Thyroid gland (tissue), 4 donors: ENCODE measurements around the gene PIGL. TPM values are rescaled to one million over a fixed set of nuclear protein-coding genes. Genes with fewer than 3 reads are reported as not detected.

Experiments
- DNase-seq, 2 donors: peaks; one replicate each; pipeline ENCODE4 v3.0.0-alpha.2; 2019
- H3K27ac ChIP-seq, 3 donors: fragments of 200-600 bp; sonication (generic); 1 replicate in 2 of 3; 2 replicates in 1 of 3; pipeline ENCODE4 v1.5.1; 2016 to 2019; ENCODE audit warnings: mild to moderate bottlenecking in 1 of 3, moderate library complexity in 1 of 3
- H3K27me3 ChIP-seq: fragments of 200-600 bp; sonication (generic); one replicate; pipeline ENCODE4 v1.5.1; 2019
- H3K36me3 ChIP-seq, 2 donors: fragments of 200-600 bp; sonication (generic); one replicate each; pipeline ENCODE4 v1.5.1; 2016 to 2019
- H3K4me1 ChIP-seq, 2 donors: fragments of 200-600 bp; sonication (generic); one replicate each; pipeline ENCODE4 v1.5.1; 2017 to 2019
- H3K4me3 ChIP-seq, 3 donors: fragments of 200-600 bp; sonication (generic); replicated peaks in 1 of 3; 1 replicate in 2 of 3; 2 replicates in 1 of 3; pipeline ENCODE4 v1.5.1; 2016; ENCODE audit warnings: mild to moderate bottlenecking in 1 of 3
- H3K9me3 ChIP-seq: fragments of 200-600 bp; sonication (generic); one replicate; pipeline ENCODE4 v1.5.1; 2017
- CTCF ChIP-seq, 6 experiments: fragments of 200-600 bp in 3 of 6; fragments of 450-650 bp in 3 of 6; sonication (generic) in 3 of 6; IDR thresholded peaks; one replicate each; pipeline ENCODE4 v1.5.1; 2016 to 2019; ENCODE audit warnings: antibody characterized with exemption in 6 of 6, mild to moderate bottlenecking in 2 of 6, inconsistent platforms in 1 of 6, moderate library complexity in 1 of 6
- POLR2A ChIP-seq, 2 donors: fragments of 450-650 bp; IDR thresholded peaks; one replicate each; pipeline ENCODE4 v1.6.1; 2017; ENCODE audit warnings: antibody characterized with exemption in 2 of 2, mild to moderate bottlenecking in 2 of 2, moderate library complexity in 1 of 2
- WGBS, 2 donors: methylation state at CpG; one replicate each; pipeline ENCODE4 v1.1.5; 2017; 5-methylcytosine and 5-hydroxymethylcytosine counted together
- intact Hi-C: fragments of 100-400 bp; cut with DNase I; formaldehyde crosslinking; loops from one replicate; pipeline ENCODE4 v1.15.1; 2023
- total RNA-seq, 4 donors: library from RNA; depleted of rRNA; stranded (reverse); fragments of >200 nt; gene quantifications; one replicate each; pipeline ENCODE4 v1.2.3, GENCODE V29; 2016

PIGL gene
- total RNA-seq, 4 donors from 2014 or later: 48.8 to 96.0 (median 60.9) TPM

- Histone ChIP-seq H3K4me1 (peaks cover 7% of the 10 kb centered on the region in 2 donors), H3K36me3 (no peaks in the 10 kb centered on the region), H3K27me3 (no peaks in the 10 kb centered on the region), H3K27ac (no peak within 1 kb of the TSS), H3K4me3 (peak within 1 kb of the TSS; percentile 25 to 52 (median 35)), H3K9me3 (no peaks in the 10 kb centered on the region)
- peak; percentile 33 to 43 for DNase-seq
- intact Hi-C loops: no loop called here
- WGBS, 2 donors: 54 to 64% methylated on average over 19 to 23 of the region's 83 CpGs
- TF ChIP-seq POLR2A (IDR thresholded peaks at IDR 0.05) (peak in 1 of 2 donors; percentile 43), CTCF (IDR thresholded peaks at IDR 0.05) (peak in 3 of 6 experiments; percentile 20 to 38 (median 30))
Measured at GRCh38 chr17:16353317-16354174, 136.5 kb downstream of the PIGL start, which contains the start of gene CENPV. CENPV (minus strand) TSS chr17:16353469; CDS start chr17:16353436, 33 bp downstream.

- Histone ChIP-seq H3K4me1 (peaks cover 7% of the 10 kb centered on the region in 2 donors), H3K4me3 (no peak overlapping the region), H3K9me3 (no peaks in the 10 kb centered on the region), H3K27me3 (no peaks in the 10 kb centered on the region), H3K27ac (no peak overlapping the region), H3K36me3 (no peaks in the 10 kb centered on the region)
- DNase-seq: no peak
- TF ChIP-seq CTCF (IDR thresholded peaks at IDR 0.05) (no peak), POLR2A (IDR thresholded peaks at IDR 0.05) (no peak)
- 87 to 88% methylated on average over 14 of the region's 14 CpGs for WGBS, 2 donors
- intact Hi-C loops: no loop called here
Measured at GRCh38 chr17:16354585-16354984, 137.6 kb downstream of the PIGL start.

- no peaks in the 10 kb centered on the region for H3K36me3 ChIP-seq
- no peak for DNase-seq
- H3K4me3 ChIP-seq: no peak overlapping the region
- no peaks in the 10 kb centered on the region for H3K27me3 ChIP-seq
- no peaks in the 10 kb centered on the region for H3K9me3 ChIP-seq
- TF ChIP-seq POLR2A (IDR thresholded peaks at IDR 0.05) (no peak), CTCF (IDR thresholded peaks at IDR 0.05) (no peak)
- intact Hi-C loops: no loop called here
- H3K27ac ChIP-seq: no peak overlapping the region
- H3K4me1 ChIP-seq: peaks cover 0 to under 1% of the 10 kb centered on the region in 2 donors
Measured at GRCh38 chr17:16358394-16358793, 141.4 kb downstream of the PIGL start.

GRCh38 chr17:16361874-16362273, 144.9 kb downstream of the PIGL start:
- Histone ChIP-seq H3K4me1 (peaks cover 5 to 9% of the 10 kb centered on the region in 2 donors), H3K9me3 (no peaks in the 10 kb centered on the region), H3K4me3 (no peak overlapping the region), H3K36me3 (no peaks in the 10 kb centered on the region), H3K27me3 (no peaks in the 10 kb centered on the region), H3K27ac (no peak overlapping the region)
- WGBS, 2 donors: 84 to 92% methylated on average over 8 of the region's 8 CpGs
- DNase-seq: no peak
- TF ChIP-seq CTCF (IDR thresholded peaks at IDR 0.05): no peak
- TF ChIP-seq POLR2A (IDR thresholded peaks at IDR 0.05): no peak
- intact Hi-C loops: loop anchor here (10.0 kb wide), 1 partner anchor 163 kb away; no protein-coding TSS in a partner anchor
